ENCODE data around the gene GK2. TPM values are rescaled to one million over a fixed set of nuclear protein-coding genes. Genes with fewer than 3 reads are reported as not detected.

Gene GK2
- total RNA-seq, 1 donor from 2014 or later, result not detected

- Histone ChIP-seq H3K27me3 (ENCODE audit: low read depth) (no peaks in the 10 kb centered on the region), H3K9me3 (replicated peaks) (no peaks in the 10 kb centered on the region), H3K36me3 (no peaks in the 10 kb centered on the region), H3K4me1 (no peaks in the 10 kb centered on the region), H3K4me3 (no peak overlapping the region), H3K27ac (replicated peaks) (no peak overlapping the region)
- intact Hi-C loops (cut with micrococcal nuclease), result no loop called here
- TF ChIP-seq CTCF (IDR thresholded peaks at IDR 0.05; ENCODE audit: borderline replicate concordance), result no peak
- DNase-seq, result no peak
These were observed 41.6 kb downstream of the GK2 start for GRCh38 chr4:79366422-79366821.

- intact Hi-C loops (cut with micrococcal nuclease), result no loop called here
- H3K36me3 ChIP-seq, result no peaks in the 10 kb centered on the region
- no peaks in the 10 kb centered on the region for H3K4me1 ChIP-seq
- no peaks in the 10 kb centered on the region for H3K27me3 ChIP-seq (ENCODE audit: low read depth)
- no peak overlapping the region for H3K4me3 ChIP-seq
- DNase-seq, result no peak
- TF ChIP-seq CTCF (IDR thresholded peaks at IDR 0.05; ENCODE audit: borderline replicate concordance), result no peak
- H3K9me3 ChIP-seq (replicated peaks), result no peaks in the 10 kb centered on the region
- H3K27ac ChIP-seq (replicated peaks), result no peak overlapping the region
These were observed 44.0 kb downstream of the GK2 start for GRCh38 chr4:79364061-79364460.

GRCh38 chr4:79362626-79363025 is 45.4 kb downstream of the GK2 start:
- Histone ChIP-seq H3K9me3 (replicated peaks) (no peaks in the 10 kb centered on the region), H3K27me3 (ENCODE audit: low read depth) (no peaks in the 10 kb centered on the region), H3K36me3 (no peaks in the 10 kb centered on the region), H3K4me1 (no peaks in the 10 kb centered on the region), H3K4me3 (no peak overlapping the region), H3K27ac (replicated peaks) (no peak overlapping the region)
- intact Hi-C loops (cut with micrococcal nuclease), result no loop called here
- TF ChIP-seq CTCF (IDR thresholded peaks at IDR 0.05; ENCODE audit: borderline replicate concordance), result no peak
- DNase-seq, result no peak

GRCh38 chr4:79360006-79360405 is 48.0 kb downstream of the GK2 start:
- H3K9me3 ChIP-seq (replicated peaks), result peaks cover under 1% of the 10 kb centered on the region
- H3K27me3 ChIP-seq (ENCODE audit: low read depth), result no peaks in the 10 kb centered on the region

GRCh38 chr4:79358438-79358837 is 49.6 kb downstream of the GK2 start:
- H3K36me3 ChIP-seq, result no peaks in the 10 kb centered on the region
- no peaks in the 10 kb centered on the region for H3K4me1 ChIP-seq
- H3K27ac ChIP-seq (replicated peaks), result no peak overlapping the region
- peaks cover 8% of the 10 kb centered on the region for H3K9me3 ChIP-seq (replicated peaks)
- TF ChIP-seq CTCF (IDR thresholded peaks at IDR 0.05; ENCODE audit: borderline replicate concordance), result no peak
- no peak for DNase-seq
- no peak overlapping the region for H3K4me3 ChIP-seq
- no peaks in the 10 kb centered on the region for H3K27me3 ChIP-seq (ENCODE audit: low read depth)
- intact Hi-C loops (cut with micrococcal nuclease), result no loop called here

More at GRCh38 chr4:79360006-79360405, 48.0 kb downstream of the GK2 start:
- Histone ChIP-seq H3K4me1 (no peaks in the 10 kb centered on the region), H3K4me3 (no peak overlapping the region), H3K36me3 (no peaks in the 10 kb centered on the region), H3K27ac (replicated peaks) (no peak overlapping the region)
- intact Hi-C loops (cut with micrococcal nuclease), result no loop called here
- no peak for DNase-seq
- no peak for TF ChIP-seq CTCF (IDR thresholded peaks at IDR 0.05; ENCODE audit: borderline replicate concordance)

GRCh38 chr4:79357365-79357764 is 50.7 kb downstream of the GK2 start:
- Histone ChIP-seq H3K36me3 (no peaks in the 10 kb centered on the region), H3K27me3 (ENCODE audit: low read depth) (no peaks in the 10 kb centered on the region), H3K4me3 (no peak overlapping the region), H3K9me3 (replicated peaks) (peaks cover 8% of the 10 kb centered on the region), H3K4me1 (no peaks in the 10 kb centered on the region), H3K27ac (replicated peaks) (no peak overlapping the region)
- DNase-seq, result no peak
- intact Hi-C loops (cut with micrococcal nuclease), result no loop called here
- TF ChIP-seq CTCF (IDR thresholded peaks at IDR 0.05; ENCODE audit: borderline replicate concordance), result no peak

Measured in left ventricle myocardium inferior (tissue), 1 donor.